H9 (cell line): ENCODE data around the gene LHFPL2. TPM values are rescaled to one million over a fixed set of nuclear protein-coding genes. Genes with fewer than 3 reads are reported as not detected.

Experiments
- DNase-seq: peaks from one replicate; pipeline ENCODE4 v3.0.0-alpha.2; 2017
- H2AFZ ChIP-seq: one replicate; pipeline ENCODE4 v1.6.1; 2013; ENCODE audit warnings: mild to moderate bottlenecking, low read length, control low read depth, moderate library complexity
- H2AK5ac ChIP-seq: 2 replicates; pipeline ENCODE4 v1.6.1; 2013; ENCODE audit warnings: low read length, control low read depth, mixed read lengths; ENCODE audit not compliant: insufficient read length
- H2BK120ac ChIP-seq: one replicate; pipeline ENCODE4 v1.6.1; 2013; ENCODE audit warnings: low read depth, mild to moderate bottlenecking, low read length, control low read depth, inconsistent platforms; ENCODE audit not compliant: poor library complexity, severe bottlenecking
- H2BK12ac ChIP-seq: 2 replicates; pipeline ENCODE4 v1.6.1; 2013; ENCODE audit warnings: low read length, control low read depth, mixed read lengths, low read depth; ENCODE audit not compliant: insufficient read length
- H2BK15ac ChIP-seq: 2 replicates; pipeline ENCODE4 v1.6.1; 2013; ENCODE audit warnings: low read depth, low read length, control low read depth
- H2BK20ac ChIP-seq: one replicate; pipeline ENCODE4 v1.6.1; 2013; ENCODE audit warnings: low read depth, mild to moderate bottlenecking, low read length, control low read depth, inconsistent platforms; ENCODE audit not compliant: poor library complexity, severe bottlenecking
- H2BK5ac ChIP-seq: 2 replicates; pipeline ENCODE4 v1.6.1; 2013; ENCODE audit warnings: low read length, control low read depth, mixed read lengths; ENCODE audit not compliant: insufficient read length
- H3K14ac ChIP-seq: 2 replicates; pipeline ENCODE4 v1.6.1; 2013; ENCODE audit warnings: low read length, control low read depth; ENCODE audit not compliant: insufficient read depth
- H3K18ac ChIP-seq: 2 replicates; pipeline ENCODE4 v1.6.1; 2013; ENCODE audit warnings: low read depth, mild to moderate bottlenecking, mixed read lengths, low read length, control low read depth; ENCODE audit not compliant: insufficient read length
- H3K23ac ChIP-seq: 2 replicates; pipeline ENCODE4 v1.6.1; 2013; ENCODE audit warnings: low read length, control low read depth, mixed read lengths, low read depth; ENCODE audit not compliant: insufficient read length
- H3K23me2 ChIP-seq: 2 replicates; pipeline ENCODE4 v1.6.1; 2013; ENCODE audit warnings: low read depth, mild to moderate bottlenecking, mixed read lengths, low read length, control low read depth; ENCODE audit not compliant: insufficient read length, poor library complexity, severe bottlenecking
- H3K27ac ChIP-seq: 2 replicates; pipeline ENCODE4 v1.5.1; 2013; ENCODE audit warnings: low read length, control low read depth, mixed read lengths, low read depth; ENCODE audit not compliant: insufficient read length
- H3K27me3 ChIP-seq: 2 replicates; pipeline ENCODE4 v1.6.1; 2013; ENCODE audit warnings: low read length, control low read depth, inconsistent platforms; ENCODE audit not compliant: insufficient read depth
- H3K4ac ChIP-seq: 2 replicates; pipeline ENCODE4 v1.6.1; 2013; ENCODE audit warnings: low read depth, mild to moderate bottlenecking, control low read depth, inconsistent platforms, low read length, moderate library complexity
- H3K4me1 ChIP-seq: 2 replicates; pipeline ENCODE4 v1.6.1; 2013; ENCODE audit warnings: low read length, control low read depth, inconsistent platforms; ENCODE audit not compliant: insufficient read depth
- H3K4me2 ChIP-seq: 2 replicates; pipeline ENCODE4 v1.6.1; 2013; ENCODE audit warnings: low read length, control low read depth, mixed read lengths; ENCODE audit not compliant: insufficient read length, insufficient read depth
- H3K56ac ChIP-seq: 2 replicates; pipeline ENCODE4 v1.6.1; 2013; ENCODE audit warnings: low read depth, mild to moderate bottlenecking, mixed read lengths, low read length, control low read depth; ENCODE audit not compliant: insufficient read length
- H3K79me1 ChIP-seq: 2 replicates; pipeline ENCODE4 v1.6.1; 2013; ENCODE audit warnings: low read depth, mild to moderate bottlenecking, moderate library complexity, low read length, control low read depth, inconsistent platforms; ENCODE audit not compliant: insufficient read depth, poor library complexity, severe bottlenecking
- H3K79me2 ChIP-seq: 2 replicates; pipeline ENCODE4 v1.6.1; 2013; ENCODE audit warnings: low read length, control low read depth, inconsistent platforms; ENCODE audit not compliant: insufficient read depth
- H3K9ac ChIP-seq: 2 replicates; pipeline ENCODE4 v1.6.1; 2013; ENCODE audit warnings: low read length, control low read depth, mixed read lengths; ENCODE audit not compliant: insufficient read length; ENCODE audit errors: extremely low read depth
- H3K9me3 ChIP-seq: one replicate; pipeline ENCODE4 v1.6.1; 2013; ENCODE audit warnings: low read depth, low read length, inconsistent platforms; ENCODE audit not compliant: control insufficient read depth
- H3T11ph ChIP-seq: one replicate; pipeline ENCODE4 v1.6.1; 2013; ENCODE audit warnings: mild to moderate bottlenecking, low read length, control low read depth, inconsistent platforms
- H4K20me1 ChIP-seq: one replicate; pipeline ENCODE4 v1.6.1; 2013; ENCODE audit not compliant: control insufficient read depth, insufficient read length, insufficient read depth
- H4K5ac ChIP-seq: 2 replicates; pipeline ENCODE4 v1.6.1; 2013; ENCODE audit warnings: low read depth, mild to moderate bottlenecking, mixed read lengths, low read length, control low read depth; ENCODE audit not compliant: insufficient read length
- H4K8ac ChIP-seq: replicated peaks from 2 replicates; pipeline ENCODE4 v1.6.1; 2013; ENCODE audit warnings: low read length, control low read depth, mixed read lengths, low read depth; ENCODE audit not compliant: insufficient read length
- H4K91ac ChIP-seq: 2 replicates; pipeline ENCODE4 v1.6.1; 2013; ENCODE audit warnings: low read depth, mild to moderate bottlenecking, moderate library complexity, mixed read lengths, low read length, control low read depth; ENCODE audit not compliant: insufficient read length
- H3K27ac Mint-ChIP-seq, 3 experiments: 2 replicates in 2 of 3; 3 replicates in 1 of 3; pipeline ENCODE4 v1.8.0; 2020 to 2021; ENCODE audit warnings: mixed read lengths in 3 of 3, mild to moderate bottlenecking in 1 of 3, moderate library complexity in 1 of 3
- H3K27me3 Mint-ChIP-seq: 2 replicates; pipeline ENCODE4 v1.8.0; 2021; ENCODE audit warnings: low read depth, mild to moderate bottlenecking, moderate library complexity, mixed read lengths
- H3K36me3 Mint-ChIP-seq, 3 experiments: 2 replicates in 2 of 3; 3 replicates in 1 of 3; pipeline ENCODE4 v1.8.0; 2020 to 2021; ENCODE audit warnings: low read depth in 3 of 3, mixed read lengths in 3 of 3; ENCODE audit not compliant: insufficient read depth in 1 of 3
- H3K4me1 Mint-ChIP-seq, 2 experiments: 2 replicates each; pipeline ENCODE4 v1.8.0; 2020; ENCODE audit warnings: mixed read lengths in 2 of 2
- H3K4me3 Mint-ChIP-seq, 2 experiments: 2 replicates in 1 of 2; 3 replicates in 1 of 2; pipeline ENCODE4 v1.8.0; 2020 to 2021; ENCODE audit warnings: mild to moderate bottlenecking in 2 of 2, mixed read lengths in 2 of 2, moderate library complexity in 1 of 2
- H3K9me3 Mint-ChIP-seq, 2 experiments: 2 replicates in 1 of 2; 3 replicates in 1 of 2; pipeline ENCODE4 v1.8.0; 2020; ENCODE audit warnings: mild to moderate bottlenecking in 2 of 2, mixed read lengths in 2 of 2, moderate library complexity in 1 of 2
- total RNA-seq: library from RNA; stranded (reverse); gene quantifications from 2 replicates; pipeline ENCODE4 v1.2.1, GENCODE V29; 2021
- TF ChIP-seq, protein P1 (sequence below): fragments of 200-600 bp; sonication (generic); conservative IDR thresholded peaks from 3 replicates; pipeline ENCODE4 v1.8.0; 2021; ENCODE audit warnings: antibody characterized with exemption, mild to moderate bottlenecking

The LHFPL2 gene
- total RNA-seq, 1 experiment from 2014 or later = 26.3 TPM

DNA sequence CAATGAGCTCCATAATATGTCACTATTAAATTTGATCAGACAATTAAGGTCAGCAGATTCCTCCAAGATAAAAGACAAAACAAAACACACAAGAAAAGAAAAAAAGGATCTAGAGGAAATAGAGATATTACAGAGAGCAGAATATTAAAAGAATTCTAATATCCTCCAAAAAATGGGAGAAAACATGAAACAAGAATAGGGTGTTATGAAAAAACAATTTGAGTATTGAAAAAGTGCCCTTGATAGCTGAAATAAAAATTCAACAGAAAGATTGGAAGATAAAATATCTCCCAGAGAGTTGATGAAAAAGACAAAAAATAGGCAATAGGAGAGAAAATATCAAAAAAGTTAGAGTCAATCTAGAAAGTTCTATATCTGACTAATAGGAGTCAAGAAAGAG is 44.8 kb upstream of the LHFPL2 start:
- Histone ChIP-seq H3K56ac (no peak overlapping the region), H3K9ac (no peak overlapping the region), H2BK20ac (no peak overlapping the region), H3K9me3 (no peaks in the 10 kb centered on the region), H2AFZ (no peak overlapping the region), H3K23me2 (no peaks in the 10 kb centered on the region), H4K8ac (no peak overlapping the region), H2BK5ac (no peak overlapping the region), H2BK120ac (no peak overlapping the region), H3K27me3 (no peaks in the 10 kb centered on the region), H3K23ac (no peak overlapping the region), H3K4ac (no peak overlapping the region), H3T11ph (no peak overlapping the region), H3K4me1 (peaks cover 6% of the 10 kb centered on the region; the same call in 1 of the 2 replicates), H2BK15ac (no peak overlapping the region), H3K14ac (no peak overlapping the region), H4K91ac (no peak overlapping the region), H2BK12ac (no peak overlapping the region), H3K18ac (no peak overlapping the region), H2AK5ac (no peak overlapping the region), H3K27ac (no peak overlapping the region), H3K79me1 (no peaks in the 10 kb centered on the region), H3K4me2 (no peak overlapping the region), H4K20me1 (no peaks in the 10 kb centered on the region), H4K5ac (no peak overlapping the region), H3K79me2 (no peaks in the 10 kb centered on the region)
- Mint-ChIP-seq H3K27ac (no peak overlapping the region), H3K27me3 (peaks cover 5% of the 10 kb centered on the region; the same call in 1 of the 2 replicates), H3K4me1 (peaks cover 23 to 24% of the 10 kb centered on the region in 2 experiments), H3K36me3 (peaks cover 7 to 25% (median 24%) of the 10 kb centered on the region in 3 experiments; a peak in 5 of 7 replicates), H3K4me3 (no peak overlapping the region), H3K9me3 (peaks cover 22 to 38% of the 10 kb centered on the region in 2 experiments)
- DNase-seq = no peak
- TF ChIP-seq, protein P1, sequence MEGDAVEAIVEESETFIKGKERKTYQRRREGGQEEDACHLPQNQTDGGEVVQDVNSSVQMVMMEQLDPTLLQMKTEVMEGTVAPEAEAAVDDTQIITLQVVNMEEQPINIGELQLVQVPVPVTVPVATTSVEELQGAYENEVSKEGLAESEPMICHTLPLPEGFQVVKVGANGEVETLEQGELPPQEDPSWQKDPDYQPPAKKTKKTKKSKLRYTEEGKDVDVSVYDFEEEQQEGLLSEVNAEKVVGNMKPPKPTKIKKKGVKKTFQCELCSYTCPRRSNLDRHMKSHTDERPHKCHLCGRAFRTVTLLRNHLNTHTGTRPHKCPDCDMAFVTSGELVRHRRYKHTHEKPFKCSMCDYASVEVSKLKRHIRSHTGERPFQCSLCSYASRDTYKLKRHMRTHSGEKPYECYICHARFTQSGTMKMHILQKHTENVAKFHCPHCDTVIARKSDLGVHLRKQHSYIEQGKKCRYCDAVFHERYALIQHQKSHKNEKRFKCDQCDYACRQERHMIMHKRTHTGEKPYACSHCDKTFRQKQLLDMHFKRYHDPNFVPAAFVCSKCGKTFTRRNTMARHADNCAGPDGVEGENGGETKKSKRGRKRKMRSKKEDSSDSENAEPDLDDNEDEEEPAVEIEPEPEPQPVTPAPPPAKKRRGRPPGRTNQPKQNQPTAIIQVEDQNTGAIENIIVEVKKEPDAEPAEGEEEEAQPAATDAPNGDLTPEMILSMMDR = no peak
